Tibial nerve (tissue), 4 donors: ENCODE results near the gene MAGEE1.

Experiments used
- CTCF ChIP-seq, 5 experiments: fragments of 200-600 bp in 3 of 5; fragments of 450-650 bp in 2 of 5; sonication (generic) in 3 of 5; IDR thresholded peaks; one replicate each; pipeline ENCODE4 v1.5.1; 2016 to 2019; ENCODE audit warnings: antibody characterized with exemption in 5 of 5, mild to moderate bottlenecking in 3 of 5, moderate library complexity in 2 of 5
- EP300 ChIP-seq, 2 donors: sonication (generic); formaldehyde crosslinking; IDR thresholded peaks; one replicate each; pipeline ENCODE4 v1.6.1; 2017; ENCODE audit warnings: antibody characterized with exemption in 2 of 2, mild to moderate bottlenecking in 1 of 2
- POLR2A ChIP-seq, 2 donors: fragments of 450-650 bp; IDR thresholded peaks; one replicate each; pipeline ENCODE4 v1.6.1; 2017; ENCODE audit warnings: antibody characterized with exemption in 2 of 2, mild to moderate bottlenecking in 2 of 2, moderate library complexity in 2 of 2

- no peak for TF ChIP-seq CTCF (IDR thresholded peaks at IDR 0.05)
- no peak for TF ChIP-seq POLR2A (IDR thresholded peaks at IDR 0.05)
- TF ChIP-seq EP300 (IDR thresholded peaks at IDR 0.05): no peak
Observed at GRCh38 chrX:76433219-76433618, 5.7 kb downstream of the MAGEE1 start.
